Measurements from ENCODE around the gene HPN. TPM values are rescaled to one million over a fixed set of nuclear protein-coding genes. Genes with fewer than 3 reads are reported as not detected.

HPN gene
- total and polyA plus RNA-seq, 2 of the 13 experiments (the other 11 are each of a cell fraction or from before 2014, with no cell fraction given): 46.7 to 261 TPM

DNA sequence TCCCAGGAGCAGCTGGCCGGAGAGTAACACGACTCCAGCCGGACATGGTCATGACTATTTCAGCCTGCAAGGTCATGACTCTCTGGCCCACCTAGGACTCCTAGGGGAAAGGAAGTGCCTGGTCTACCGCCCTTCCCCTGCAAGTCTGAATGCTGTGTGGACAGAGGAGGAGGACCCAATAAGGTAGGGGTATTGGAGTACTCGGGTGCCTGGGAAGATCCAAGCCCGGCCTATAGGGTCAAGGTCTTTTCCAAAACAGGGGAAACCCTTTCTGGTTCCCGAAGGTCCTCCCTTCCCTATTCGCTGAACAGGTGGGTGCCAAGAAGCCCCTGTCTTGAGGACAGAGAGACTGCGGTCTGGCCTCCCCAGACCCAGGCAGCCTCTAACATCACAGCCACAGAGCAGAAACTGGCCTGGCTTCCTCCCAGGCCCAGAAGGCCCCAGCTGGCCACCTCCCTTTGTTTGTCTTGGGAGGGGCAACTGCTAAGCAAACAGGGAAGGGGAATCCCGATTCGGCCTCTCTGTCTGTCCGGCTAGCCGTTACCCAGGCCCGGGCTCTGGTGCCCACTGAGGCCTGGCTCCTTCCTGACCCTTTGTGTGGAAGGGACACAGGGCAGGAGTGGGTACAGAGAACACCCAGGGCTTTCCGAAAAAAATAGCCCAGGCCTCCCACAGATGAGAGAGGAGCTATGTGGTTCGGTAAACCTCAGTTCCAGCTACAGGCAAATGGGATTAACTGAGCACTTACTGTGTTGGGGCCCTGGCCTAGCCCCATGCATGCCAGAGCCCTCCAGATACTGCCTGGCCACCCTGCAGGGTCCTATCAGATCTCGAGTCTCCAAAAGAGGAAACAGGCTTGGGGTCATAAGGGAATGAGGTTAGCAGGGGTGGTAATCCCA, 46.6 kb upstream of the HPN start (continued):
- TF ChIP-seq TEF (CRISPR knock-in tag; IDR thresholded peaks at IDR 0.05) (no peak), ZNF7 (CRISPR knock-in tag; IDR thresholded peaks at IDR 0.05) (no peak), BCLAF1 (IDR thresholded peaks at IDR 0.05) (no peak), PHF21A (CRISPR knock-in tag; IDR thresholded peaks at IDR 0.05) (peak; percentile 75), ETV5 (CRISPR knock-in tag; IDR thresholded peaks at IDR 0.05; ENCODE audit: borderline replicate concordance) (peak; percentile 86; the same call in 1 of the 2 replicates), RBAK (CRISPR knock-in tag; IDR thresholded peaks at IDR 0.05) (no peak), ZNF772 (CRISPR knock-in tag; IDR thresholded peaks at IDR 0.05) (no peak; the same call in 1 of the 2 replicates), ZBTB3 (CRISPR knock-in tag; IDR thresholded peaks at IDR 0.05; ENCODE audit: borderline replicate concordance, low read depth) (peak; percentile 89), MATR3 (CRISPR knock-in tag; IDR thresholded peaks at IDR 0.05) (no peak), SRSF4 (IDR thresholded peaks at IDR 0.05; ENCODE audit: low read depth, low read length, poor library complexity, severe bottlenecking) (no peak), PHF8 (CRISPR knock-in tag; IDR thresholded peaks at IDR 0.05) (peak; percentile 69), RFXANK (CRISPR knock-in tag; IDR thresholded peaks at IDR 0.05) (no peak), RELA (CRISPR knock-in tag; IDR thresholded peaks at IDR 0.05) (peak; percentile 99), ZIK1 (CRISPR knock-in tag; IDR thresholded peaks at IDR 0.05; ENCODE audit: borderline replicate concordance, low read depth) (no peak), ZSCAN21 (CRISPR knock-in tag; IDR thresholded peaks at IDR 0.05; ENCODE audit: borderline replicate concordance) (no peak), SIX4 (CRISPR knock-in tag; IDR thresholded peaks at IDR 0.05) (peak; percentile 81), ZNF331 (CRISPR knock-in tag; IDR thresholded peaks at IDR 0.05) (peak; percentile 77; the same call in 1 of the 2 replicates), ZSCAN5A (CRISPR knock-in tag; IDR thresholded peaks at IDR 0.05; ENCODE audit: borderline replicate concordance) (0 out of 2 replicates have a peak, but pooled peaks have one; percentile 3)
- TF ChIP-seq, protein P1, sequence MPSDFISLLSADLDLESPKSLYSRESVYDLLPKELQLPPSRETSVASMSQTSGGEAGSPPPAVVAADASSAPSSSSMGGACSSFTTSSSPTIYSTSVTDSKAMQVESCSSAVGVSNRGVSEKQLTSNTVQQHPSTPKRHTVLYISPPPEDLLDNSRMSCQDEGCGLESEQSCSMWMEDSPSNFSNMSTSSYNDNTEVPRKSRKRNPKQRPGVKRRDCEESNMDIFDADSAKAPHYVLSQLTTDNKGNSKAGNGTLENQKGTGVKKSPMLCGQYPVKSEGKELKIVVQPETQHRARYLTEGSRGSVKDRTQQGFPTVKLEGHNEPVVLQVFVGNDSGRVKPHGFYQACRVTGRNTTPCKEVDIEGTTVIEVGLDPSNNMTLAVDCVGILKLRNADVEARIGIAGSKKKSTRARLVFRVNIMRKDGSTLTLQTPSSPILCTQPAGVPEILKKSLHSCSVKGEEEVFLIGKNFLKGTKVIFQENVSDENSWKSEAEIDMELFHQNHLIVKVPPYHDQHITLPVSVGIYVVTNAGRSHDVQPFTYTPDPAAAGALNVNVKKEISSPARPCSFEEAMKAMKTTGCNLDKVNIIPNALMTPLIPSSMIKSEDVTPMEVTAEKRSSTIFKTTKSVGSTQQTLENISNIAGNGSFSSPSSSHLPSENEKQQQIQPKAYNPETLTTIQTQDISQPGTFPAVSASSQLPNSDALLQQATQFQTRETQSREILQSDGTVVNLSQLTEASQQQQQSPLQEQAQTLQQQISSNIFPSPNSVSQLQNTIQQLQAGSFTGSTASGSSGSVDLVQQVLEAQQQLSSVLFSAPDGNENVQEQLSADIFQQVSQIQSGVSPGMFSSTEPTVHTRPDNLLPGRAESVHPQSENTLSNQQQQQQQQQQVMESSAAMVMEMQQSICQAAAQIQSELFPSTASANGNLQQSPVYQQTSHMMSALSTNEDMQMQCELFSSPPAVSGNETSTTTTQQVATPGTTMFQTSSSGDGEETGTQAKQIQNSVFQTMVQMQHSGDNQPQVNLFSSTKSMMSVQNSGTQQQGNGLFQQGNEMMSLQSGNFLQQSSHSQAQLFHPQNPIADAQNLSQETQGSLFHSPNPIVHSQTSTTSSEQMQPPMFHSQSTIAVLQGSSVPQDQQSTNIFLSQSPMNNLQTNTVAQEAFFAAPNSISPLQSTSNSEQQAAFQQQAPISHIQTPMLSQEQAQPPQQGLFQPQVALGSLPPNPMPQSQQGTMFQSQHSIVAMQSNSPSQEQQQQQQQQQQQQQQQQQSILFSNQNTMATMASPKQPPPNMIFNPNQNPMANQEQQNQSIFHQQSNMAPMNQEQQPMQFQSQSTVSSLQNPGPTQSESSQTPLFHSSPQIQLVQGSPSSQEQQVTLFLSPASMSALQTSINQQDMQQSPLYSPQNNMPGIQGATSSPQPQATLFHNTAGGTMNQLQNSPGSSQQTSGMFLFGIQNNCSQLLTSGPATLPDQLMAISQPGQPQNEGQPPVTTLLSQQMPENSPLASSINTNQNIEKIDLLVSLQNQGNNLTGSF (CRISPR knock-in tag; IDR thresholded peaks at IDR 0.05): no peak
